NCI-H2171 treated with DMSO at 0.1 percent for 48 hours (cell line): ENCODE results near the gene CSTPP1.

ENCODE experiments used
- DNase-seq: peaks from one replicate; lab custom pipeline; 2025; lab: John Stamatoyannopoulos, UW

Gene CSTPP1

DNA sequence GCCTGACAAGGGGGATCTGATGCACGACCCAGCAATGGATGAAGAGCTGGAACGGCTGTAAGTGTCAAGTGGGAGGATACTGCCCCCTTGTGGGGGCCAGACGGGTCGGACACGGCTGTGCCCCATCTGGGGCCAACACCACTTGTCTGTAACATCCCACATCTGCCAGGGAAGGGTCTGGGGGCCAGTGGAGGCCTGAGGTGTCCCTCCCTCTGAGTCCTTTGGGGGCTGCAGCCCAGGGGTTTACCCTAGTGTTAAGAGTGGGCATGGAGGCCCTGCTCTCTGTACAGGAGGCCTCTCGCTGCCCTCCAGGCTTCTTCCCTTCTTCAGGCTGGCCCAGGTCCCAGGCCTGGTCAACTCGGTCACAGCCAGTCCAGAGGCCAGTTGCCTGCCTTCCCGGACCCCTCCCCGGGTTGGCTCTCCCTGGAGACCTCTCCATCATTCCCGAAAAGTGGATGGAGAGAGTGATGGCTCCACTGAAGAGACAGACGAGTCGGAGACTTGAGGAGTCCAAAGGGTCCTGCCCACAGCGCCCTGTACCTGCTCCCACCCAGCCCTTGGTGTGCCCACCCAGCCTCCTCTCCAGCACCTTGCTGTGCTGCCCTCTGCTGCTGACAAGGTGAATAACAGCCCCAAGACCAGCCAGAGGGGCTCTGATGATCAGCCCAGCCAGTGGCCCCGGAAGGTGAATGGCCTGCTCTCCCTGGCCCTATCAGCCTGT is 224.7 kb downstream of the CSTPP1 start:
- peak; percentile 42 for DNase-seq

DNA sequence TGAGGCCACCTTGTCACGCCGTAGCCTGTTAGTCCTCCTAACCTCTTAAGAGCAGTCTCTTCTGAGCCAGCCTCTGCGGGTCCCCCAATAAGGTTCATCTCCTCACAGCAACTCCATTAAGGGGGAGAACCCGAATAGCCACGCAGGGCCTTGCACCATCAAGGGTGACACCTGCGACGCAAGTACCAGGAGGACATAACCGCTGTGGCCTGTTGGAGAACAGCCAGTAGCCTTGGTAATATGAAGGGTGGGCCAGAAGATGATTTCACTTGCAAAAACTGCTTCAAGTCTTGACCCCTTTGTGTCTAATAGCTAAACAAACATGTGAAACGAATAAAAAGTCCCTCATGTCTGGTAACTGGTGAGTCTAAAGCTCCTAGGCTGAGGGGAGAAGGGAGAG is 225.3 kb downstream of the CSTPP1 start:
- DNase-seq, result no peak

GRCh38 chr11:47162426-47162825 is 225.9 kb downstream of the CSTPP1 start:
- DNase-seq, result no peak

GRCh38 chr11:47163193-47163592 is 226.6 kb downstream of the CSTPP1 start:
- DNase-seq, result no peak

DNA sequence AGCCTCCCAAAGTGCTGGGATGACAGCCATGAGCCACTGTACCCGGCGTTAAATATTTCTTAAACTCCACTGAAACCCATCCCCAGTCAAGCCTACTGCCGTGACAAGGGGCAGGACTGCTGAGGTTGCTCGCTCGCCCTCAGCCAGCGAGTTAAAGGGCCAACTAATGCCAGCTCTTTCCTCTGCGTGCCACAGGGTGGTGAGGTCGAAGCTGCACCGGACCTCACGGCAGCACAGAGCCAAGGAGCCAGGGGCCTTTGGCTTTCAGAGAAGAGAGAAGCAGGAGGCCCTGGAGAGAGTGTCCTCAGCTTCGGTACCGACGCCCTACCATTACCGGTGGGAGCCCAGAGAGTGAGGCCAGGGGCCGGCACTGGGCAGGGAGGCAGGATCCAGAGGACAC is 227.3 kb downstream of the CSTPP1 start:
- DNase-seq, result no peak

GRCh38 chr11:47164321-47164720 is 227.8 kb downstream of the CSTPP1 start:
- no peak for DNase-seq

DNA sequence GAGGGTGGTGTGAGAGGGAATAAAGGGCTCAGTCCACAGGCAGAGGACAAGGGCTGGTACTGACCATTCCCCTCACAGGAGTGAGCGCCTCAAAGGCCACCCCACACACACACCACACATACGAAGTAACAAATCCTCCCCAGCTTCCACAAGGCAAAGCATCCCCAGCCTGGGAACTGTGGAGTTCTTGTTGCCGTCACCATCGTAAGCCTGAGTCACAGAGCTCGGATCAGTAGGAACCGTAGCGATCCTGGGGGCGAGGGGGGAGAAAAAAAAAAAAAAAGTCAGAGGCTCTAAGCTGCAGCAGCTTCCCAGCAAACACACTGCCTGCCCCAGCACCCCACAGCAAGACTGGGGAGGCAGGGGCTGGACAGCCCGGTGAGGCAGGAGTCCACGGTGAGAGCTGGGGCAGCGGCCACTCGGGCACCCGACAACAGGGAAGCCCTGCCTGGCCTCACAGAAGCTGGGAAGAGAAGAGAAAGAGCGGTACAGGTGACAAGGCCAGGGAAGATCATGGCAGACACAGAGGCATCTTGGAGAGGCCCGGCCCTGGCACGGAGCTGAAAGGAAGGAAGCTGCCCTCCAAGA is 228.8 kb downstream of the CSTPP1 start:
- DNase-seq, result no peak

GRCh38 chr11:47166368-47166767 is 229.8 kb downstream of the CSTPP1 start:
- DNase-seq, result no peak

DNA sequence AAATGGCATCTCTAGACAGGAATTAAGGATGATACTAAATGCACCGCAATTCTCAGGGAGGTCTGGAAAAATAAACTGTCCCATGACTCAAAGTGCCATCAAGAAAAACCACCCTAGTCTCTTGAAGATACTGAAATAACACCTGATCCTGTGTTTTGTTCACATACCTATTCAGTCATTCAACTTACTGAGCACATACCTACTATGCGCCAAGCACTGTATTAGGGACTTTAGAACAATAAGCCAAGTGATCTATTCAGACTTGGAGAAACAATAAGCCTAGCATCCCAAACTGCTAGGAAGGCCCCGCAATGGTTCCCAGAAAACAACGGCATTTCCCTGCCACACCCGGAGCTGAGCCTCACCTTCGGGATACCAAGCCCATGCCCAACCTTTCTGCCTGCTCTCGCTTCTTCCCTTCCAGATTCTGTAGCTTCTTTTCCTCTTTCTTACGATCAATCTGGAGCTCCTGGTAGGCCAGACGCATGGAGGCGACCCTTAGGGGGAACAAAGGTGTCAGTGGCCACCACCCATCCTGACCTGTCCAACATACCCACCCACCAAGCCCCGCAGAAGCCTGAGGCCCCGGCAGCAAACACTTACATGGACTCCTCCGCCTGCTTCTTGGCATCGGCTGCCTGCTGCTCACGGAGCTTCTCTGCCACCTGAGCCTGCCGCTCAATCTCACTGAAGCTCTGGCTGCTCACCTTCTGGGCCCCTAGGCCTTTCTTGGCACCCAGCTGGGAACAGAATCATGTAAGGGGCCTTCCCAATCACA is 234.7 kb downstream of the CSTPP1 start:
- no peak for DNase-seq

DNA sequence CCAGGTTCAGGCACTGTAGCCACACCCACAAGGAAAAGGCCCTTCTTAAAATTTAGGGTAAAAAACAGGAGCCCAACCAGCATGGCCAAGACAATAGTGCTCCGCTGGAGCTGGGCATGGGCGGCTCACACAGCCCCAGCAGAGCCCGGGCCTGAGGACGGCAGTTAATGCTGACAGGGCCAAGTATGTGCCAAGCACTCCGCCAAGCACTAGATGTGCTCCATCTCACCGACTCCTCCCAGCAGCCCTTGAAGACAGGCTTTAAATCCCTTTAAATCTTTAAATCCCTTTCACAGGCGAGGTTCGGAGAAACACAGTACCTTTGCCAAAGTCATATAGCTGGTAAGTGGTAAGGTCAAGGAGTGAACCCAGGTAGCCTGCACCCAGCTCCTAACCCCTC is 235.3 kb downstream of the CSTPP1 start:
- DNase-seq, result no peak

DNA sequence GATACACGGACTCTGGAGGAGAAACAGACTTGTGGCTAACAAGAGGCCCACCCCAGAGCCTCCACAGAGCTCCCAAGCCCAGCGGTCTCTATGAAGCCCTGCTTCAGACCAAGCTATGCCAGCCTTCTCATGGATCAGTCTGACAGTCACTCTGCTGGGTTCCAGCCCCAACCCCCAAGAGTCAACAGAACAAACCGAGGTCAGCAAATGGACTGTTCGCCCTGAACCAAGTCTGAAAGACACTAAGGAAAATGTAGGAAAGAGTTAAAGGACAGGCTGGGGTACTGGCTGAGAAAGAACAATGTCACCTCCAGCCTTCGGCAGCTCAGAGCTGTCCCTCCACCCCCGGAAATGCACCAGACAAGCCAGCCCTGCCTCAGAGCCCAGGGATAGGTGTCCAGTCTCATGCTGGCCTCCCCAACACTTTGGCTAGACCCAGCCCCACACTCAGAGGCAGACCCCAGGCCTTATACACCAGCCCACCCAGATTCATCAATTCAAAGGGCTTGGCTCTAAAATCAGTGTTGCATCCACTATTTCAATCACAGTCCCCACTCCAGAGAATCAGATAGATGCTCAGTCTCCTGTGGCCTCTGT is 236.3 kb downstream of the CSTPP1 start:
- no peak for DNase-seq

- no peak for DNase-seq
These were observed 239.3 kb downstream of the CSTPP1 start for GRCh38 chr11:47175746-47176327.

GRCh38 chr11:47176328-47177228 is 240.0 kb downstream of the CSTPP1 start, which contains the start of gene ARFGAP2:
TSS of gene ARFGAP2 (minus strand) at chr11:47176879. CDS start at chr11:47176853, 26 bp downstream.
- peak; percentile 93 for DNase-seq

DNA sequence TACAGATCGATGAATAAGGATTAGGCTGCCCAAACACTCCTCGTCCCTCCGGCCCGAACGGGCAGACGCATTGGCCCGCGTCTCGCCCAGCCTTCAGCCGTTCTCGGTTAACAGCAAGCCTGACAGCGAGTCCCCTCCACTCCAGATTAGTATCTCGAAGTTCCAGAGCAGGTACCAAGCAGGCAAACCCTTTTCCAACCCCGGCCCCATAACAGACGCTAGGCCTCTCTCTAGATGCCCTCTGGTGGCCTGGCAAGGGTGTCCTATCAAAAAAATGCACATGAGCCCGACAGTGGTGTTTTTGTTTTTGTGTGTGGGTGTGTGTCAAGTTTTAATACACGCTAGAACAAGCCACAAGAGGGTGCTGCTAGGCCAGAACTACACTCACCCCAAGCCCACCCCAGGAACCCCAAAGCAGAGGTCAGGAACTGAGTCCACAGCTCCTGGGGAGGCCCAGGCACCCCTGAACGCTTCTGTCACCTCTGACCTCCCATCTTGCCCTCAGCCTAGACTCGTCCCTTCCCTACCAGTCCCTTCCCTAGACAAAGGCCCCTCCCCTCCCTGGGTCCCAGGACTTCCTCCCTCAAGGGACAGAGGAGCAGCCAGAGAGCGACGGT is 240.8 kb downstream of the CSTPP1 start:
- peak; percentile 81 for DNase-seq

DNA sequence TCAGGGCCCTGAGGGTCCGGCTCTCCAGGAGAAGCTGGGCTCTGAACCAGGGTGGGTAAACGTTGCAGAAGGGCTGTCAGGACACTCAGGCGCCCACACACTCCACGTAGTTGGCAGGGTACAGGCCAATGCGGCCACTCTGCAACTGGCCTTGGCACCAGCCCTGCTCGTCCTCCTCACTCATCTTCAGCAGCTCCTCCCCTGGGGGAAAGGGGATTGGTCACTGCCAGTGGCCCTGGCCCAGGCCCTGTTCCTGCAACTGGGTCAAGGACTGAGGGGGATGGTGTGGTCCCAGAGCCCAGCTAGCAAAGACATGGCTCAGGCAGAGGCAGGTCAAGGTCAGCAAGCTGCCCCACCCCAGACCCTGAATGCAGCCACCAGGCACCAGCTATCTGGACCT is 241.3 kb downstream of the CSTPP1 start:
- no peak for DNase-seq

DNA sequence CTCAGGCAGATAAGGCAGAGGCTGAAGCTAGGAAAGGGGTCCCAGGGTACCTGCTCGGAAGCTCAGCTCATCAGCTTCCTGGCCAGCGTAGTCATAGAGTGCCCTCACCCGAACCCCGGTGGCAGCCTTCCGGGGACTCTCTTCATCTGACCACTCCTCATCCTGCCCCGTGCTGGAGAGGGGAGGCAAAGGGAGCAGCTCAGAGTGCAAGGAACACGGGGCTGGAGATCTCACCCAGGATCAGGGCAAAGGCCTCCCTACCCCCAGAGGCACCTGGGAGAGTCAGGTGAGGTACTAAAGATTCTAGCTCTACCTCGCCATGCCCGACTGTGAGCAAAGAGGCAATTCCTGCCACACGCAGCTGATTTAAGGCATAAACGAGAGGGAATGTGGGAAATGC is 241.8 kb downstream of the CSTPP1 start:
- no peak for DNase-seq

DNA sequence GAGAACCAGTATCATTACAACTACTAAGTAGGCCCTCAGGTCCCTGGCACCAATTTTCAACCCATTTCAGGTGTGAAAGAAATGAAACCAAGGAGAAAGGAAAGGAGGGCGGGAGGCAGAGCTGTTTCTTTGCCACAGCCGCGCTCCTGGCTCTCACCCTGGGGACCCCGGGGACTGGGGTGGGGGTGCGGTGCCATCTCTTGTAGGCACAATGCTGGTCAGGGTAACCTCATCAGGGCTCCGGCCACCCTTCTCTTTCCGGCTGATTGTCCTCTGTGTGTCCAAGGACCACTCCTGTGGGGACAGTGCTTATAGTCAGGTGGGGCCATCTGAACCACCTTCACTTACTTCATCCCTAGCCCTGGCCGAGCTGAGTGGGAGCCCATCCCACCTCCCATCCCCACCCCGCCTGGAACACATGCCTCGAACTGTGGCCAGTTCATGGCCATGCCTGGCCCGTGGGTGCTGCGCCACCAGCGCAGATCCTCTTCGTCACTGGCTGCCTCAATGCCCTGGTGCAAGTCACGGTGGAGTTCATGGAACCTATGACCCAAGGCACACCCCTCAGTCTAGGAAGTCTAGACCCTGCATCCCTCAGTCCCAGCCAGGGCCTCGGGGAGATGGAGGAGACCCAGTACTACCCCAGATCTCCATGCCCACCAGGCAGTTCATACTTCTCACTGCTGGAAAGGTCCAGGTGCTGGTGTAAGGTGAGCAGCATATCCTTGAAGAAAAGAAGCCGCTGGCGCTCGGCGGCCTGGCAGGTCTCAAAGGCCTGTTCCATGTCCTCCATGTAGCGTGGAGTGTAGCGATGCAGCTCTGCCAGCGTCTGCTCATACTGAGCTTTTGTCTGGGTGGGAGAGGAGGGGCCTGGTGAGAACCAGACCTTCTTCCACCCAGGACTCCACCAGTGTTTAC is 242.4 kb downstream of the CSTPP1 start:
- DNase-seq, result no peak

DNA sequence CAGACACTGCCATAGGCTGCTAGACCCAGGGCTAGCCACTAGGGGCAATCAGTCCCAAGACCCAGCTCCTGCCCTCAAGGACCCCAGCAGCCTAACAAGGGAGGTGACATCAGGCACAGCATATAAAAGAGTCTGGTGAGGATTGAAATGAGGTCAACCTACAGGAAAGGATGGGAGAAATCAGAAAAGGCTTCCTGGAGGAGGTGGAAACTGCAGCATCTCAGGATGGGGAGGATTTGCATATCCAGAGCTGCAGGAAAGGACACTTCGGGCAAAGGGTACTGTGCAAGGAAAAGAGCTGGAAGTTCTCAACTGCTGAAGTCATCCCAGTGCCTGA is 243.1 kb downstream of the CSTPP1 start:
- peak; percentile 26 for DNase-seq

- no peak for DNase-seq
These were observed 243.6 kb downstream of the CSTPP1 start for GRCh38 chr11:47180006-47180787.
